ENCODE results near the gene DPH2.

DNA sequence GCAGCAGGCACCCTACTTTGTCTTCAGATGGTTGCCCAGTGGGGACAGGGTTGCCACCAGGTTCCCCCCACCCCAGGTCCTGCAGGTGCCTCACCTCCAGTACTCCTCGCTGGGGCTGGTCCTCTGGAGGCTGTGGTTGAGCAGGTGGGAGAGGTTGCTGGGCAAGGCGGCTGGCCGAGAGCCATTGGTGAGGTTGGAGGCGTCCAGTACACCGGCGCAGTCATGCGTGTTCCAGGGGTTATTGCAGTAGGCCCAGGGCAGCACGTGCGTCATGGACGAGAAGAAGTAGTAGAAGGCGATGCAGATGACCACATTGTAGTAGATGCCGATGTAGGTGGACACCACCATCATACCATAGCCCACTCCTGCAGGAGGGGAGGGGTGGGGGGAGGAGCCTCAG lies 38.4 kb downstream of the DPH2 start:
- TF ChIP-seq POLR2A (IDR thresholded peaks at IDR 0.05) (no peak), CTCF (IDR thresholded peaks at IDR 0.05) (no peak), POLR2AphosphoS5 (IDR thresholded peaks at IDR 0.05) (no peak)

All from gastroesophageal sphincter (tissue), 3 donors.